Measurements from ENCODE around the gene PEBP1.

The PEBP1 gene

GRCh38 chr12:118175823-118176447, 40.0 kb downstream of the PEBP1 start:
- DNase-seq (ENCODE audit: low read depth): no peak
- TF ChIP-seq CTCF (IDR thresholded peaks at IDR 0.05; ENCODE audit: low read length, missing control alignments): no peak
- H3K4me3 ChIP-seq (replicated peaks; ENCODE audit: low read depth, low read length): no peak overlapping the region

- H3K4me3 ChIP-seq (replicated peaks; ENCODE audit: low read depth, low read length): no peak overlapping the region
- no peak for TF ChIP-seq CTCF (IDR thresholded peaks at IDR 0.05; ENCODE audit: low read length, missing control alignments)
- no peak for DNase-seq (ENCODE audit: low read depth)
Measured at GRCh38 chr12:118183155-118183554, 47.2 kb downstream of the PEBP1 start.

GRCh38 chr12:118183711-118184110, 47.8 kb downstream of the PEBP1 start:
- H3K4me3 ChIP-seq (replicated peaks; ENCODE audit: low read depth, low read length): no peak overlapping the region
- no peak for TF ChIP-seq CTCF (IDR thresholded peaks at IDR 0.05; ENCODE audit: low read length, missing control alignments)

GRCh38 chr12:118185602-118186397, 49.9 kb downstream of the PEBP1 start:
- H3K4me3 ChIP-seq (replicated peaks; ENCODE audit: low read depth, low read length): no peak overlapping the region
- DNase-seq (ENCODE audit: low read depth): no peak
- no peak for TF ChIP-seq CTCF (IDR thresholded peaks at IDR 0.05; ENCODE audit: low read length, missing control alignments)

More at GRCh38 chr12:118183711-118184110, 47.8 kb downstream of the PEBP1 start:
- DNase-seq (ENCODE audit: low read depth): peak; percentile 33

- peak; percentile 29 for DNase-seq (ENCODE audit: low read depth)
- no peak overlapping the region for H3K4me3 ChIP-seq (replicated peaks; ENCODE audit: low read depth, low read length)
- no peak for TF ChIP-seq CTCF (IDR thresholded peaks at IDR 0.05; ENCODE audit: low read length, missing control alignments)
Measured at GRCh38 chr12:118187751-118188435, 52.0 kb downstream of the PEBP1 start.

- no peak for TF ChIP-seq CTCF (IDR thresholded peaks at IDR 0.05; ENCODE audit: low read length, missing control alignments)
- H3K4me3 ChIP-seq (replicated peaks; ENCODE audit: low read depth, low read length): peak overlapping the region; percentile 54
Measured at GRCh38 chr12:118188690-118189371, 52.9 kb downstream of the PEBP1 start.

More at GRCh38 chr12:118188690-118189371, 52.9 kb downstream of the PEBP1 start:
- peak; percentile 73 for DNase-seq (ENCODE audit: low read depth)

All from fibroblast of pulmonary artery (primary cell).